GM12878 (cell line): ENCODE results near the gene ELSPBP1. TPM values are rescaled to one million over a fixed set of nuclear protein-coding genes. Genes with fewer than 3 reads are reported as not detected.

Experiments
- ATAC-seq: fragments of 200-7000 bp; cut with Tn5 transposase; 3 replicates; pipeline ENCODE4 v1.9.1; 2020; ENCODE audit warnings: mild to moderate bottlenecking, moderate library complexity
- BruUV-seq: library from RNA; stranded (reverse); fragments of 400-500 nt; replicated peaks from 2 replicates; lab custom pipeline; 2021; lab: Mats Ljungman, UMichigan
- CTCF ChIA-PET: fragments of 300-600 bp; sonication (Branson Sonifier 250); formaldehyde crosslinking; extraction: SDS; loops from one replicate; lab custom pipeline; 2021; ENCODE audit warnings: inconsistent platforms; lab: Yijun Ruan, JAX
- POLR2A ChIA-PET: fragments of 350-600 bp; formaldehyde crosslinking; extraction: SDS; loops from one replicate; lab custom pipeline; 2021; ENCODE audit warnings: inconsistent platforms; lab: Charles Lee
- RAD21 ChIA-PET: fragments of 300-600 bp; sonication (Branson Sonifier 250); formaldehyde crosslinking; loops from one replicate; lab custom pipeline; 2023; ENCODE audit warnings: antibody characterized with exemption; ENCODE audit not compliant: unreplicated experiment; lab: Charles Lee
- SMC1A ChIA-PET: fragments of 300-600 bp; sonication (Branson Sonifier 250); formaldehyde crosslinking; loops from one replicate; lab custom pipeline; 2023; ENCODE audit not compliant: unreplicated experiment, uncharacterized antibody; lab: Charles Lee
- DNase-seq: peaks from one replicate; pipeline ENCODE4 v3.0.0-alpha.2; 2011; ENCODE audit warnings: low read depth, low spot score
- FAIRE-seq: peaks from 3 replicates; lab custom pipeline; 2011; peaks lifted over from hg19 to GRCh38; lab: Jason Lieb, UNC
- H2AFZ ChIP-seq: 2 replicates; pipeline ENCODE4 v1.6.0; 2011; ENCODE audit warnings: low read depth, low read length, control low read depth; ENCODE audit not compliant: control insufficient read depth
- H3K27ac ChIP-seq: 2 replicates; pipeline ENCODE4 v1.5.1; 2011; ENCODE audit warnings: control low read depth; ENCODE audit not compliant: control insufficient read depth, insufficient read depth
- H3K27me3 ChIP-seq, 2 experiments: replicated peaks in 1 of 2; 2 replicates each; pipeline versions ENCODE4 v1.6.0 to v1.6.1; 2011; ENCODE audit warnings: low read length in 1 of 2; ENCODE audit not compliant: control insufficient read depth in 2 of 2, insufficient read depth in 2 of 2
- H3K36me3 ChIP-seq, 2 experiments: 2 replicates each; pipeline ENCODE4 v1.5.1; 2011; ENCODE audit warnings: low read length in 1 of 2; ENCODE audit not compliant: control insufficient read depth in 2 of 2, insufficient read depth in 2 of 2
- H3K4me1 ChIP-seq: 2 replicates; pipeline ENCODE4 v1.6.1; 2011; ENCODE audit warnings: mild to moderate bottlenecking, low read length, moderate library complexity, mixed read lengths; ENCODE audit not compliant: control insufficient read depth, insufficient read depth
- H3K4me2 ChIP-seq: 2 replicates; pipeline ENCODE4 v1.6.0; 2011; ENCODE audit warnings: control low read depth; ENCODE audit not compliant: control insufficient read depth, insufficient read depth
- H3K4me3 ChIP-seq: fragments of 200-600 bp; sonication (generic); 2 replicates; pipeline ENCODE4 v1.5.1; 2016
- H3K79me2 ChIP-seq: 2 replicates; pipeline ENCODE4 v1.6.0; 2011; ENCODE audit warnings: low read length; ENCODE audit not compliant: control insufficient read depth, insufficient read depth
- H3K9ac ChIP-seq: 2 replicates; pipeline ENCODE4 v1.8.0; 2011; ENCODE audit warnings: low read length, control low read depth, mixed read lengths; ENCODE audit not compliant: control insufficient read depth, insufficient read depth
- H3K9me3 ChIP-seq: replicated peaks from 3 replicates; pipeline ENCODE4 v1.5.1; 2011; ENCODE audit warnings: mild to moderate bottlenecking, low read length; ENCODE audit not compliant: control insufficient read depth, insufficient read depth
- H4K20me1 ChIP-seq: 2 replicates; pipeline ENCODE4 v1.6.0; 2011; ENCODE audit not compliant: control insufficient read depth, insufficient read depth
- BACH1 ChIP-seq: fragments of 450-650 bp; IDR thresholded peaks from 2 replicates; pipeline ENCODE4 v1.6.1; 2017; ENCODE audit warnings: mild to moderate bottlenecking, borderline replicate concordance
- CHD2 ChIP-seq: IDR thresholded peaks from 2 replicates; pipeline ENCODE4 v1.6.1; 2011; ENCODE audit warnings: low read depth, low read length, improper control_type of control experiment, borderline replicate concordance
- ETV6 ChIP-seq, 2 experiments: fragments of 450-650 bp in 1 of 2; IDR thresholded peaks in 1 of 2; conservative IDR thresholded peaks in 1 of 2; 2 replicates each; pipeline ENCODE4 v1.6.1; 2014; ENCODE audit warnings: antibody characterized with exemption in 1 of 2, borderline replicate concordance in 1 of 2, low read depth in 1 of 2, mild to moderate bottlenecking in 1 of 2, moderate library complexity in 1 of 2
- KAT2A ChIP-seq: conservative IDR thresholded peaks from 2 replicates; pipeline ENCODE4 v1.6.1; 2011; ENCODE audit warnings: low read depth, low read length; ENCODE audit not compliant: control insufficient read depth
- PML ChIP-seq: IDR thresholded peaks from 2 replicates; pipeline ENCODE4 v1.6.1; 2012; ENCODE audit warnings: low read length, inconsistent platforms
- RAD51 ChIP-seq: fragments of 450-650 bp; IDR thresholded peaks from 2 replicates; pipeline ENCODE4 v1.6.1; 2016; ENCODE audit warnings: moderate library complexity, mild to moderate bottlenecking, inconsistent platforms
- TCF12 ChIP-seq: IDR thresholded peaks from 2 replicates; pipeline ENCODE4 v1.6.1; 2011; ENCODE audit warnings: low read depth, mild to moderate bottlenecking, low read length
- ZNF217 ChIP-seq: fragments of 450-650 bp; IDR thresholded peaks from 2 replicates; pipeline ENCODE4 v1.6.1; 2017; ENCODE audit warnings: antibody characterized with exemption, mild to moderate bottlenecking
- WGBS: methylation state at CpG from one replicate; pipeline ENCODE4 v1.1.6; 2016; ENCODE audit warnings: low lambda C conversion rate; ENCODE audit not compliant: insufficient replicate concordance, insufficient coverage; ENCODE audit errors: missing lambda C conversion rate; 5-methylcytosine and 5-hydroxymethylcytosine counted together
- in situ Hi-C: fragments of 300-500 bp; cut with MboI; formaldehyde crosslinking; loops from 9 replicates; pipeline ENCODE4 v1.14.3; 2018; ENCODE audit warnings: mixed read lengths
- intact Hi-C: fragments of 100-400 bp; cut with micrococcal nuclease; formaldehyde crosslinking; loops from one replicate; pipeline ENCODE4 v1.14.2; 2022; ENCODE audit not compliant: unreplicated experiment
- polyA plus RNA-seq, 11 experiments: library from polyadenylated mRNA; depleted of rRNA in 4 of 11; unstranded in 6 of 11; stranded (reverse) in 5 of 11; fragments of >200 nt; fragmentation: Nextera tagmentation in 4 of 11; fragmentation: Illumina TruSeq in 1 of 11; extraction: Ambion mirVana in 4 of 11; extraction: Trizol in 1 of 11; gene quantifications; 1 replicate in 1 of 11; 2 replicates in 10 of 11; pipeline versions ENCODE4 v1.2.1 to v1.2.3, GENCODE V29; 2011 to 2016; ENCODE audit warnings: inconsistent platforms in 2 of 11, missing spikeins in 2 of 11, low read depth in 1 of 11
- total RNA-seq, 4 experiments: library from RNA; depleted of rRNA in 3 of 4; stranded (reverse); fragments of >200 nt in 3 of 4; fragmentation: Illumina TruSeq in 1 of 4; extraction: Trizol in 1 of 4; gene quantifications; 2 replicates each; pipeline versions ENCODE4 v1.2.1 to v1.2.3, GENCODE V29; 2013 to 2021
- TF ChIP-seq, protein P1 (sequence below): IDR thresholded peaks from 2 replicates; pipeline ENCODE4 v1.6.1; 2012; ENCODE audit warnings: improper control_type of control experiment, low read depth, low read length; ENCODE audit not compliant: insufficient replicate concordance
- TF ChIP-seq, protein P2 (sequence below): fragments of 450-650 bp; formaldehyde crosslinking; IDR thresholded peaks from 2 replicates; pipeline ENCODE4 v1.4.0; 2020; ENCODE audit warnings: mild to moderate bottlenecking, moderate library complexity
- TF ChIP-seq, protein P3 (sequence below): fragments of 450-650 bp; IDR thresholded peaks from 2 replicates; pipeline ENCODE4 v1.6.1; 2014; ENCODE audit warnings: mild to moderate bottlenecking

Gene ELSPBP1
- total and polyA plus RNA-seq, 10 of the 15 experiments (the other 5 are each of a cell fraction or from before 2014, with no cell fraction given) = not detected

DNA sequence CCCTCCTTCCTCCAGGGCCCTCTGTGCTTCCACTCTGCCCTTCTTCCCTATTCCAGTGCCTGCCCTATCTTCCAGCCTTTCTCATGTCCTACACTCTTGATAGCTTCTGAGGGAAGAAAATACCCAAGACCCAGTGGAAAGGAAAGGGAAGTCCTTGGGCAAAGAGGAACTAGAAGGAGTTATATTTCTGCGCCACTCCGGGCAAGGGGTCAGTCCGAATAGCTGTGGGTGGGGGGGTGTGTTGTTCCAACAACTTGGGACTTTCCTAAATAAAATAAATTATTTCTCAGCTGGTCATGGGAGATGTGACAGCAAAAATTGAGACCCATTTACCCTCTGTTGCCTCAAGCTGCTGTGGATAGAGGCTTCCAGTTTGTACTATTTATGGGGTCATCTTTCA, 26.3 kb downstream of the ELSPBP1 start:
- ChIA-PET CTCF (no interaction called here), POLR2A (no interaction called here), RAD21 (no interaction called here)
- WGBS = 62% methylated on average over 3 of the region's 3 CpGs
- no peak overlapping the region for H2AFZ ChIP-seq
- no peaks in the 10 kb centered on the region for H3K36me3 ChIP-seq
- no peak overlapping the region for H3K4me2 ChIP-seq
- H4K20me1 ChIP-seq = no peaks in the 10 kb centered on the region
- no peaks in the 10 kb centered on the region for H3K27me3 ChIP-seq
- H3K9ac ChIP-seq = no peak overlapping the region
- H3K79me2 ChIP-seq = no peaks in the 10 kb centered on the region
- no TSS peak for BruUV-seq
- FAIRE-seq (no peak), ATAC-seq (no peak), DNase-seq (no peak)
- no peaks in the 10 kb centered on the region for H3K4me1 ChIP-seq
- H3K4me3 ChIP-seq = no peak overlapping the region
- intact Hi-C loops = no loop called here
- in situ Hi-C loops = no loop called here
- H3K9me3 ChIP-seq = no peaks in the 10 kb centered on the region
- TF ChIP-seq PML (no peak), BACH1 (no peak), ETV6 (conservative IDR thresholded peaks at IDR 0.05 in 1 of 2, IDR thresholded peaks at IDR 0.05 in 1 of 2; ENCODE audit: borderline replicate concordance in 1 of 2, low read depth in 1 of 2) (no peak), ZNF217 (no peak), KAT2A (no peak), TCF12 (no peak), RAD51 (no peak), CHD2 (no peak)
- TF ChIP-seq, protein P1, sequence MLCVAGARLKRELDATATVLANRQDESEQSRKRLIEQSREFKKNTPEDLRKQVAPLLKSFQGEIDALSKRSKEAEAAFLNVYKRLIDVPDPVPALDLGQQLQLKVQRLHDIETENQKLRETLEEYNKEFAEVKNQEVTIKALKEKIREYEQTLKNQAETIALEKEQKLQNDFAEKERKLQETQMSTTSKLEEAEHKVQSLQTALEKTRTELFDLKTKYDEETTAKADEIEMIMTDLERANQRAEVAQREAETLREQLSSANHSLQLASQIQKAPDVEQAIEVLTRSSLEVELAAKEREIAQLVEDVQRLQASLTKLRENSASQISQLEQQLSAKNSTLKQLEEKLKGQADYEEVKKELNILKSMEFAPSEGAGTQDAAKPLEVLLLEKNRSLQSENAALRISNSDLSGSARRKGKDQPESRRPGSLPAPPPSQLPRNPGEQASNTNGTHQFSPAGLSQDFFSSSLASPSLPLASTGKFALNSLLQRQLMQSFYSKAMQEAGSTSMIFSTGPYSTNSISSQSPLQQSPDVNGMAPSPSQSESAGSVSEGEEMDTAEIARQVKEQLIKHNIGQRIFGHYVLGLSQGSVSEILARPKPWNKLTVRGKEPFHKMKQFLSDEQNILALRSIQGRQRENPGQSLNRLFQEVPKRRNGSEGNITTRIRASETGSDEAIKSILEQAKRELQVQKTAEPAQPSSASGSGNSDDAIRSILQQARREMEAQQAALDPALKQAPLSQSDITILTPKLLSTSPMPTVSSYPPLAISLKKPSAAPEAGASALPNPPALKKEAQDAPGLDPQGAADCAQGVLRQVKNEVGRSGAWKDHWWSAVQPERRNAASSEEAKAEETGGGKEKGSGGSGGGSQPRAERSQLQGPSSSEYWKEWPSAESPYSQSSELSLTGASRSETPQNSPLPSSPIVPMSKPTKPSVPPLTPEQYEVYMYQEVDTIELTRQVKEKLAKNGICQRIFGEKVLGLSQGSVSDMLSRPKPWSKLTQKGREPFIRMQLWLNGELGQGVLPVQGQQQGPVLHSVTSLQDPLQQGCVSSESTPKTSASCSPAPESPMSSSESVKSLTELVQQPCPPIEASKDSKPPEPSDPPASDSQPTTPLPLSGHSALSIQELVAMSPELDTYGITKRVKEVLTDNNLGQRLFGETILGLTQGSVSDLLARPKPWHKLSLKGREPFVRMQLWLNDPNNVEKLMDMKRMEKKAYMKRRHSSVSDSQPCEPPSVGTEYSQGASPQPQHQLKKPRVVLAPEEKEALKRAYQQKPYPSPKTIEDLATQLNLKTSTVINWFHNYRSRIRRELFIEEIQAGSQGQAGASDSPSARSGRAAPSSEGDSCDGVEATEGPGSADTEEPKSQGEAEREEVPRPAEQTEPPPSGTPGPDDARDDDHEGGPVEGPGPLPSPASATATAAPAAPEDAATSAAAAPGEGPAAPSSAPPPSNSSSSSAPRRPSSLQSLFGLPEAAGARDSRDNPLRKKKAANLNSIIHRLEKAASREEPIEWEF = no peak
- TF ChIP-seq, protein P2, sequence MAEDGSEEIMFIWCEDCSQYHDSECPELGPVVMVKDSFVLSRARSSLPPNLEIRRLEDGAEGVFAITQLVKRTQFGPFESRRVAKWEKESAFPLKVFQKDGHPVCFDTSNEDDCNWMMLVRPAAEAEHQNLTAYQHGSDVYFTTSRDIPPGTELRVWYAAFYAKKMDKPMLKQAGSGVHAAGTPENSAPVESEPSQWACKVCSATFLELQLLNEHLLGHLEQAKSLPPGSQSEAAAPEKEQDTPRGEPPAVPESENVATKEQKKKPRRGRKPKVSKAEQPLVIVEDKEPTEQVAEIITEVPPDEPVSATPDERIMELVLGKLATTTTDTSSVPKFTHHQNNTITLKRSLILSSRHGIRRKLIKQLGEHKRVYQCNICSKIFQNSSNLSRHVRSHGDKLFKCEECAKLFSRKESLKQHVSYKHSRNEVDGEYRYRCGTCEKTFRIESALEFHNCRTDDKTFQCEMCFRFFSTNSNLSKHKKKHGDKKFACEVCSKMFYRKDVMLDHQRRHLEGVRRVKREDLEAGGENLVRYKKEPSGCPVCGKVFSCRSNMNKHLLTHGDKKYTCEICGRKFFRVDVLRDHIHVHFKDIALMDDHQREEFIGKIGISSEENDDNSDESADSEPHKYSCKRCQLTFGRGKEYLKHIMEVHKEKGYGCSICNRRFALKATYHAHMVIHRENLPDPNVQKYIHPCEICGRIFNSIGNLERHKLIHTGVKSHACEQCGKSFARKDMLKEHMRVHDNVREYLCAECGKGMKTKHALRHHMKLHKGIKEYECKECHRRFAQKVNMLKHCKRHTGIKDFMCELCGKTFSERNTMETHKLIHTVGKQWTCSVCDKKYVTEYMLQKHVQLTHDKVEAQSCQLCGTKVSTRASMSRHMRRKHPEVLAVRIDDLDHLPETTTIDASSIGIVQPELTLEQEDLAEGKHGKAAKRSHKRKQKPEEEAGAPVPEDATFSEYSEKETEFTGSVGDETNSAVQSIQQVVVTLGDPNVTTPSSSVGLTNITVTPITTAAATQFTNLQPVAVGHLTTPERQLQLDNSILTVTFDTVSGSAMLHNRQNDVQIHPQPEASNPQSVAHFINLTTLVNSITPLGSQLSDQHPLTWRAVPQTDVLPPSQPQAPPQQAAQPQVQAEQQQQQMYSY (CRISPR knock-in tag) = no peak
- TF ChIP-seq, protein P3, sequence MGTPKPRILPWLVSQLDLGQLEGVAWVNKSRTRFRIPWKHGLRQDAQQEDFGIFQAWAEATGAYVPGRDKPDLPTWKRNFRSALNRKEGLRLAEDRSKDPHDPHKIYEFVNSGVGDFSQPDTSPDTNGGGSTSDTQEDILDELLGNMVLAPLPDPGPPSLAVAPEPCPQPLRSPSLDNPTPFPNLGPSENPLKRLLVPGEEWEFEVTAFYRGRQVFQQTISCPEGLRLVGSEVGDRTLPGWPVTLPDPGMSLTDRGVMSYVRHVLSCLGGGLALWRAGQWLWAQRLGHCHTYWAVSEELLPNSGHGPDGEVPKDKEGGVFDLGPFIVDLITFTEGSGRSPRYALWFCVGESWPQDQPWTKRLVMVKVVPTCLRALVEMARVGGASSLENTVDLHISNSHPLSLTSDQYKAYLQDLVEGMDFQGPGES = no peak
- TF ChIP-seq, all 136 proteins: peak for 0
- no peak overlapping the region for H3K27ac ChIP-seq
- SMC1A ChIA-PET = no interaction called here
